Loucy (cell line): Measurements from ENCODE around the gene GTF2A1.

Experiments
- CTCF ChIP-seq: fragments of 200-600 bp; sonication (generic); conservative IDR thresholded peaks from 2 replicates; pipeline ENCODE4 v1.5.1; 2014; ENCODE audit warnings: mild to moderate bottlenecking, antibody characterized with exemption, low read length
- EZH2phosphoT487 ChIP-seq: fragments of 200-600 bp; IDR thresholded peaks from 2 replicates; pipeline ENCODE4 v1.6.1; 2018; ENCODE audit warnings: antibody characterized with exemption, mild to moderate bottlenecking, moderate library complexity, borderline replicate concordance

GRCh38 chr14:81125536-81125935 is 95.2 kb downstream of the GTF2A1 start:
- TF ChIP-seq CTCF (no peak), EZH2phosphoT487 (no peak)
